Right lobe of liver (tissue), 6 donors: Measurements from ENCODE around the gene EID3. TPM values are rescaled to one million over a fixed set of nuclear protein-coding genes. Genes with fewer than 3 reads are reported as not detected.

Experiments
- ATAC-seq, 4 donors: fragments of 200-7000 bp; cut with Tn5 transposase; one replicate each; pipeline ENCODE4 v1.9.1; 2020; ENCODE audit warnings: mild to moderate bottlenecking in 4 of 4, moderate library complexity in 4 of 4
- DNase-seq, 3 donors: peaks; one replicate each; pipeline ENCODE4 v3.0.0-alpha.2; 2020
- H3K27ac ChIP-seq, 3 donors: fragments of 200-600 bp; one replicate each; pipeline ENCODE4 v1.8.0; 2022
- H3K27me3 ChIP-seq, 2 donors: fragments of 200-600 bp; one replicate each; pipeline ENCODE4 v1.8.0; 2022
- H3K36me3 ChIP-seq, 4 donors: fragments of 200-600 bp; sonication (generic) in 1 of 4; one replicate each; pipeline versions ENCODE4 v1.5.1 to v1.8.0; 2017 to 2022; ENCODE audit warnings: control low read depth in 1 of 4
- H3K4me1 ChIP-seq, 4 donors: fragments of 200-600 bp; sonication (generic) in 1 of 4; one replicate each; pipeline versions ENCODE4 v1.5.1 to v1.8.0; 2017 to 2022; ENCODE audit warnings: control low read depth in 1 of 4
- H3K4me3 ChIP-seq, 3 donors: fragments of 200-600 bp; one replicate each; pipeline ENCODE4 v1.8.0; 2022
- H3K9me3 ChIP-seq, 4 donors: fragments of 200-600 bp; sonication (generic) in 1 of 4; one replicate each; pipeline versions ENCODE4 v1.5.1 to v1.8.0; 2017 to 2022; ENCODE audit warnings: control low read depth in 1 of 4
- POLR2A ChIP-seq: fragments of 450-650 bp; IDR thresholded peaks from one replicate; pipeline ENCODE4 v1.6.1; 2017; ENCODE audit warnings: antibody characterized with exemption, mild to moderate bottlenecking
- WGBS: methylation state at CpG from one replicate; pipeline ENCODE4 v1.1.6; 2018; ENCODE audit warnings: low coverage, low lambda C conversion rate; ENCODE audit not compliant: insufficient coverage; ENCODE audit errors: missing lambda C conversion rate; 5-methylcytosine and 5-hydroxymethylcytosine counted together
- intact Hi-C, 2 donors: fragments of 100-400 bp; cut with DNase I; formaldehyde crosslinking; loops; one replicate each; pipeline versions ENCODE4 v1.11.2 to v1.14.1; 2022
- total RNA-seq, 6 experiments: library from RNA; depleted of rRNA in 2 of 6; stranded (reverse); fragments of >200 nt in 2 of 6; fragmentation: NEBNext Ultra II Directional in 3 of 6; extraction: Animal tissue kit (Norgen Biotek cat#: 25700) in 3 of 6; gene quantifications; one replicate each; pipeline versions ENCODE4 v1.1.0 to v1.2.4, GENCODE V29; 2016 to 2023
- TF ChIP-seq, protein P1 (sequence below), 4 donors: fragments of 200-600 bp in 3 of 4; fragments of 450-650 bp in 1 of 4; IDR thresholded peaks; one replicate each; pipeline versions ENCODE4 v1.5.1 to v1.8.0; 2016 to 2022; ENCODE audit warnings: antibody characterized with exemption in 4 of 4, mild to moderate bottlenecking in 2 of 4
- donor health status: DM: no; HTN: yes; CAD: no.
- donor health status: DM: no; HTN: no; CAD: no.
- donor health status: DM: no; HTN: no; CAD: no.
- donor health status: DM: no; HTN: yes; CAD: no.
- donor health status: DM: no; HTN: yes; CAD: no.

The EID3 gene
- total RNA-seq, 6 experiments from 2014 or later: 1.1 to 7.3 (median 1.4) TPM

DNA sequence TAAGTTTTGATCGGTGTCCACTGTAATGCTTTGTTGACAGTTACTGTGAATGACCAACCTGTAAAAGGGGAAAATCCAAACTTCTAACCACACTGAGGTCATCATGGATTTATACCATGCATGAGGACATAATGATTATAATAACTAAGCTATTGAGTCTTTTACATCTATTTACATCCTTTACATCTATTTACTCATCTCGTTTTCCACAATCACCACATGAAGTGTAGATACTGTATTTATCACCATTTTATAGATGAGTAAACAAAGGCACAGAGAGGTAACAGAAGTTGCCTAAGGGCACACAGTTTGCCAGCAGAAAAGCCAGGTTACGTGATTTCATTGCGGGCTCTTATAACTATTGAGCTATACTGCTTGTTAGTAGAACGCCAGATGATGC lies 27.9 kb upstream of the EID3 start:
- no peak overlapping the region for H3K4me3 ChIP-seq
- peaks cover 0 to 4% (median 0%) of the 10 kb centered on the region in 4 donors for H3K4me1 ChIP-seq
- intact Hi-C loops: no loop called here
- DNase-seq (no peak), ATAC-seq (peak in 1 of 4 donors; percentile 55)
- no peak for TF ChIP-seq POLR2A
- TF ChIP-seq, protein P1, sequence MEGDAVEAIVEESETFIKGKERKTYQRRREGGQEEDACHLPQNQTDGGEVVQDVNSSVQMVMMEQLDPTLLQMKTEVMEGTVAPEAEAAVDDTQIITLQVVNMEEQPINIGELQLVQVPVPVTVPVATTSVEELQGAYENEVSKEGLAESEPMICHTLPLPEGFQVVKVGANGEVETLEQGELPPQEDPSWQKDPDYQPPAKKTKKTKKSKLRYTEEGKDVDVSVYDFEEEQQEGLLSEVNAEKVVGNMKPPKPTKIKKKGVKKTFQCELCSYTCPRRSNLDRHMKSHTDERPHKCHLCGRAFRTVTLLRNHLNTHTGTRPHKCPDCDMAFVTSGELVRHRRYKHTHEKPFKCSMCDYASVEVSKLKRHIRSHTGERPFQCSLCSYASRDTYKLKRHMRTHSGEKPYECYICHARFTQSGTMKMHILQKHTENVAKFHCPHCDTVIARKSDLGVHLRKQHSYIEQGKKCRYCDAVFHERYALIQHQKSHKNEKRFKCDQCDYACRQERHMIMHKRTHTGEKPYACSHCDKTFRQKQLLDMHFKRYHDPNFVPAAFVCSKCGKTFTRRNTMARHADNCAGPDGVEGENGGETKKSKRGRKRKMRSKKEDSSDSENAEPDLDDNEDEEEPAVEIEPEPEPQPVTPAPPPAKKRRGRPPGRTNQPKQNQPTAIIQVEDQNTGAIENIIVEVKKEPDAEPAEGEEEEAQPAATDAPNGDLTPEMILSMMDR (IDR thresholded peaks at IDR 0.05): no peak
- WGBS: 56% methylated on average over 5 of the region's 5 CpGs
- no peaks in the 10 kb centered on the region for H3K36me3 ChIP-seq
- no peak overlapping the region for H3K27ac ChIP-seq
- no peaks in the 10 kb centered on the region for H3K27me3 ChIP-seq
- H3K9me3 ChIP-seq: no peaks in the 10 kb centered on the region

DNA sequence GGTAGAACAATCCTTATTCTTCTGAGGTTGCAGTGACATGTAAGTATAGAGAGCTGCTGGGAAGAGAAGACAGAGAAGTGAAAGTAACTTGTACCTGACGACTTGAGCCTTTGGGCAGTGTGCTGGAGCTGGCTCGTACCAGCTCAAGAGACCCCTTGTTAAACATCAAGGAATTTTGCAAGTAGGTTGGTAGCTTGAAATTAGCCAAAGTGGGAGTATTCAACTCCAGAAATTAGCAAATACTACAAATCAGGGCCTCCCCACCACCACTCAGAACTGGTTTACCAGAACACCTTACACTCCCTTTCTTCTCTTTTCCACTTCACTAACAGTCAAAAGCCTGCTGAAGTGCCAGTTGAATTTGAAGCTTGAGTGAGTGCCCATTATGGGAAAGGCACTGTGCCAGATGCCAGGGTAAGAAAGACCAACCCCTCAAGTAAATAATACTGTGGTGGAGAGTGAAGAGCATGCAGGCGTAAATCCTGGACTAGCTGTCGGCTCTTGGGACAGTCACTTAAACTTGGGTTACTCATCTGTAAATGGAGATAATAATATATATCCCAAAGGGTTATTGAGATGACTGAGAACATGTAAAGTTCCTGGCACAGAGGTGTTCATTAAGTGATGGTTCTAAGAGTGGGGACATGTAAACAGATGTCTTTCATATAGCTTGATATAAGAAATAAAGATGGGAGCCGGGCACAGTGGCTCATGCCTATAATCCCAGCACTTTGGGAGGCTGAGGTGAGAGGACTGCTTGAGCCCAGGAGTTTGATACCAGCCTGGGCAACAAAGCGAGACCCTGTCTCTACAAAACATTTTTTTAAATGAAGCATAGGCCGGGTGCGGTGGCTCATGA lies 27.0 kb upstream of the EID3 start:
- no peaks in the 10 kb centered on the region for H3K9me3 ChIP-seq
- H3K36me3 ChIP-seq: no peaks in the 10 kb centered on the region
- H3K4me3 ChIP-seq: no peak overlapping the region
- H3K27ac ChIP-seq: no peak overlapping the region
- TF ChIP-seq, protein P1 (IDR thresholded peaks at IDR 0.05): no peak
- no peak for TF ChIP-seq POLR2A
- peak; percentile 39 to 54 (median 46) for ATAC-seq
- 69% methylated on average over 8 of the region's 8 CpGs for WGBS
- H3K4me1 ChIP-seq: peaks cover 0 to 4% (median 0%) of the 10 kb centered on the region in 4 donors
- intact Hi-C loops: no loop called here
- no peaks in the 10 kb centered on the region for H3K27me3 ChIP-seq
- no peak for DNase-seq

DNA sequence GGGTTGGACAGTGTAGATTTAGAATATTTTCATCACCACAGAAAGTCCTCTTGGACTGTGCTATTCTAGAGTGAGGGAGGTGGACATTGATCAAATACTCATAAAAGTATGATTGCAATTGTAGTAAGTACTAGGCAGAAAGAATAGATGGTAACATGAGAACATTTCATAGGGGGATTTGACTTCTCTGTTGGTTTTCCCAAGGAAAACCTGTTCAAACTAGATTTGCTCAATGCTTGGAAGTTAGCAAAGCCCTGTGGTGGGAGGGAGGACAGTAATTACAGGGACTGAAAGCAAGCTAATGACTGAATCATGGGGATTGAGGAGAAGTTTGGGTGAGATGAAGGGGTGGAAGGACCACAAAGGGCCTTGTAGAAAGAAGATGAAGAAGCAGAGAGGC lies 24.4 kb upstream of the EID3 start:
- Histone ChIP-seq H3K27me3 (no peaks in the 10 kb centered on the region), H3K4me1 (peaks cover 0 to 4% (median 0%) of the 10 kb centered on the region in 4 donors), H3K36me3 (no peaks in the 10 kb centered on the region), H3K27ac (no peak overlapping the region), H3K9me3 (no peaks in the 10 kb centered on the region), H3K4me3 (no peak overlapping the region)
- no peak for DNase-seq
- intact Hi-C loops: no loop called here
- no peak for TF ChIP-seq POLR2A
- no peak for ATAC-seq

DNA sequence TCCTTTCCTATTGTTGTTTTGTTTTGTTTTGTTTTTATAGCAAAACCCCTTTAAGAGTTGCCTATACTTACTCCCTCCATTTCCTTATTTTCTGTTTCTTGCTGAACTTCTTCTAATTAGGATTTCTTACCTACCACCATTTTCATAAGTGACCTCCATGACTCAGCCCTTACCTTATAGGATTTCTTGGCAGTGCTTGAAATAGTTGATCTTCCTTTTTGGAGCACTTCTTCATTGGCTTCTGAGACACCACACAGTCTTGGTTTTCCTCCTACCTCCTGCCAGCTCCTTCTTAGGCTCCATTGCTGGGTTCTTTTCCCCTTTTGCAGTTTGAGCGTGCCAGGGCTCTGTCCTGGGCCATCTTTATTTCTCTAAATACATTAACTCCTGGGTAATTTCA lies 23.4 kb upstream of the EID3 start:
- TF ChIP-seq, protein P1 (IDR thresholded peaks at IDR 0.05): no peak
- no peak for TF ChIP-seq POLR2A
- DNase-seq (no peak), ATAC-seq (no peak)
- Histone ChIP-seq H3K9me3 (no peaks in the 10 kb centered on the region), H3K36me3 (no peaks in the 10 kb centered on the region), H3K4me1 (peaks cover 0 to 4% (median 0%) of the 10 kb centered on the region in 4 donors), H3K4me3 (no peak overlapping the region), H3K27me3 (no peaks in the 10 kb centered on the region), H3K27ac (no peak overlapping the region)
- intact Hi-C loops: no loop called here
- WGBS: 89% methylated on average over 1 of the region's 1 CpG

DNA sequence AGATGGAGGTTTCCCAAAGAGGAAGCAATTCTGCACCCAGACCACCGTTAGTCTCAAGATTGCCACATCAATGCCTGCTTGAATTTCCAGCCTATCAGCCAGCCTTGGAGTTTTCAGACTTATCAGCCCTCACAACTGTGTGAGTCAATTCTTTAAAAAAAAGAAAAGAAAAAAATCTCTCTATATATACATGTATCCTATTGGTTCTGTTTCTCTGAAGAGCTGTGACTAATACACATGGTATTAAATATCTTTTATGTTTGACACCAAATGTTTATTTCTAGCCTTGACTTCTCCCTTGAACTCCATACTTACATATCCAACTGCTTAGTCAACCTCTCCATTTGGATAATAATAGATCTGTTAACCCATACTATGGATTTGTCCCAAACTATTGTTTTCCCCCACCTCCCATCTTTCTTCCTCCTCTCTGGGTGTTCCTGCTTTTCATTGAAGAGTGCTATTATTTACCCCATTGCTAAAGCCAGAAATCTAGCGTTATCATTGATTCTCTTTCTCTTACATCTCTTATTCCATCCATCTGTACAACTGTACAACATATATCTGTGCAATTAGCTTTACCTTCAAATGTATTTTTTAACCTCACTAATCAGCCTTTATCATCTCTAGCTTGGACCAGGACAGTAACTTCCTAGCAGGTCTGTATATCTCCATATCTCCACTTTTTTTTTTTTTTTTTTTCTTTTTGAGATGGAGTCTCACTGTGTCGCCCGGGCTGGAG lies 22.7 kb upstream of the EID3 start:
- H3K36me3 ChIP-seq: no peaks in the 10 kb centered on the region
- H3K4me1 ChIP-seq: peaks cover 0 to 10% (median 1%) of the 10 kb centered on the region in 4 donors
- 70% methylated on average over 2 of the region's 4 CpGs for WGBS
- H3K27me3 ChIP-seq: no peaks in the 10 kb centered on the region
- no peaks in the 10 kb centered on the region for H3K9me3 ChIP-seq
- no peak overlapping the region for H3K4me3 ChIP-seq
- peak in 1 of 4 donors; percentile 27 for ATAC-seq
- DNase-seq: no peak
- no peak for TF ChIP-seq POLR2A
- TF ChIP-seq, protein P1 (IDR thresholded peaks at IDR 0.05): no peak
- intact Hi-C loops: no loop called here
- no peak overlapping the region for H3K27ac ChIP-seq
